PFSK-1 (cell line): Measurements from ENCODE around the gene STK38L.

Source experiments
- FOXP2 ChIP-seq: optimal IDR thresholded peaks from 2 replicates; pipeline ENCODE3; 2011; ENCODE audit warnings: borderline replicate concordance, control low read depth, inconsistent platforms; ENCODE audit not compliant: insufficient read depth; ENCODE audit errors: extremely low read length, extremely low read depth
- POLR2AphosphoS5 ChIP-seq: IDR thresholded peaks from 2 replicates; pipeline ENCODE4 v1.6.1; 2012; ENCODE audit warnings: low read depth, mild to moderate bottlenecking, control low read depth, low read length, moderate library complexity
- SIN3A ChIP-seq: IDR thresholded peaks from 2 replicates; pipeline ENCODE4 v1.6.1; 2012; ENCODE audit warnings: mild to moderate bottlenecking, low read length, moderate library complexity, borderline replicate concordance; ENCODE audit not compliant: insufficient read depth
- TAF1 ChIP-seq: IDR thresholded peaks from 2 replicates; pipeline ENCODE4 v1.6.1; 2012; ENCODE audit warnings: low read length, control low read depth, borderline replicate concordance; ENCODE audit not compliant: insufficient read depth
- TF ChIP-seq, protein P1 (sequence below), 2 experiments: IDR thresholded peaks; 2 replicates each; pipeline versions ENCODE4 v1.6.1 to v1.8.0; 2011 to 2012; ENCODE audit warnings: low read depth in 2 of 2, low read length in 2 of 2, control low read depth in 1 of 2, inconsistent platforms in 1 of 2, mild to moderate bottlenecking in 1 of 2, moderate library complexity in 1 of 2; ENCODE audit not compliant: insufficient read depth in 1 of 2

Gene STK38L

GRCh38 chr12:27217590-27217989 lies 26.5 kb upstream of the STK38L start:
- TF ChIP-seq, protein P1, sequence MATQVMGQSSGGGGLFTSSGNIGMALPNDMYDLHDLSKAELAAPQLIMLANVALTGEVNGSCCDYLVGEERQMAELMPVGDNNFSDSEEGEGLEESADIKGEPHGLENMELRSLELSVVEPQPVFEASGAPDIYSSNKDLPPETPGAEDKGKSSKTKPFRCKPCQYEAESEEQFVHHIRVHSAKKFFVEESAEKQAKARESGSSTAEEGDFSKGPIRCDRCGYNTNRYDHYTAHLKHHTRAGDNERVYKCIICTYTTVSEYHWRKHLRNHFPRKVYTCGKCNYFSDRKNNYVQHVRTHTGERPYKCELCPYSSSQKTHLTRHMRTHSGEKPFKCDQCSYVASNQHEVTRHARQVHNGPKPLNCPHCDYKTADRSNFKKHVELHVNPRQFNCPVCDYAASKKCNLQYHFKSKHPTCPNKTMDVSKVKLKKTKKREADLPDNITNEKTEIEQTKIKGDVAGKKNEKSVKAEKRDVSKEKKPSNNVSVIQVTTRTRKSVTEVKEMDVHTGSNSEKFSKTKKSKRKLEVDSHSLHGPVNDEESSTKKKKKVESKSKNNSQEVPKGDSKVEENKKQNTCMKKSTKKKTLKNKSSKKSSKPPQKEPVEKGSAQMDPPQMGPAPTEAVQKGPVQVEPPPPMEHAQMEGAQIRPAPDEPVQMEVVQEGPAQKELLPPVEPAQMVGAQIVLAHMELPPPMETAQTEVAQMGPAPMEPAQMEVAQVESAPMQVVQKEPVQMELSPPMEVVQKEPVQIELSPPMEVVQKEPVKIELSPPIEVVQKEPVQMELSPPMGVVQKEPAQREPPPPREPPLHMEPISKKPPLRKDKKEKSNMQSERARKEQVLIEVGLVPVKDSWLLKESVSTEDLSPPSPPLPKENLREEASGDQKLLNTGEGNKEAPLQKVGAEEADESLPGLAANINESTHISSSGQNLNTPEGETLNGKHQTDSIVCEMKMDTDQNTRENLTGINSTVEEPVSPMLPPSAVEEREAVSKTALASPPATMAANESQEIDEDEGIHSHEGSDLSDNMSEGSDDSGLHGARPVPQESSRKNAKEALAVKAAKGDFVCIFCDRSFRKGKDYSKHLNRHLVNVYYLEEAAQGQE (IDR thresholded peaks at IDR 0.05; ENCODE audit: insufficient read depth in 1 of 2, low read depth in 2 of 2, low read length in 2 of 2) = no peak
- TF ChIP-seq TAF1 (no peak), SIN3A (no peak), POLR2AphosphoS5 (no peak), FOXP2 (no peak)

GRCh38 chr12:27219693-27220054 lies 24.4 kb upstream of the STK38L start:
- TF ChIP-seq SIN3A (no peak), FOXP2 (no peak), POLR2AphosphoS5 (no peak), TAF1 (no peak)
- TF ChIP-seq, protein P1 (IDR thresholded peaks at IDR 0.05; ENCODE audit: insufficient read depth in 1 of 2, low read depth in 2 of 2, low read length in 2 of 2) = no peak

GRCh38 chr12:27220055-27220987 lies 23.8 kb upstream of the STK38L start:
- no peak for TF ChIP-seq POLR2AphosphoS5
- TF ChIP-seq FOXP2 = no peak
- TF ChIP-seq TAF1 = no peak

GRCh38 chr12:27220988-27221345 lies 23.1 kb upstream of the STK38L start:
- TF ChIP-seq POLR2AphosphoS5 (no peak), SIN3A (no peak), TAF1 (no peak), FOXP2 (no peak)
- TF ChIP-seq, protein P1 (IDR thresholded peaks at IDR 0.05; ENCODE audit: insufficient read depth in 1 of 2, low read depth in 2 of 2, low read length in 2 of 2) = no peak

- TF ChIP-seq, protein P1 (IDR thresholded peaks at IDR 0.05; ENCODE audit: insufficient read depth in 1 of 2, low read depth in 2 of 2, low read length in 2 of 2) = no peak
- TF ChIP-seq POLR2AphosphoS5 (no peak), TAF1 (no peak)
Observed at GRCh38 chr12:27221625-27222387, 22.3 kb upstream of the STK38L start.
